UCSD-AML1 (cell line): ENCODE measurements around the gene TYW1.
"Not testable (repeated sequence)": the region's sequence is repeated elsewhere in the genome, so short reads cannot be mapped to it uniquely, and the experiment has no call there.

Experiments used
- DNase-seq: peaks from one replicate; lab custom pipeline; 2025; ENCODE audit not compliant: unreplicated experiment; lab: John Stamatoyannopoulos, UW

Gene TYW1

DNA sequence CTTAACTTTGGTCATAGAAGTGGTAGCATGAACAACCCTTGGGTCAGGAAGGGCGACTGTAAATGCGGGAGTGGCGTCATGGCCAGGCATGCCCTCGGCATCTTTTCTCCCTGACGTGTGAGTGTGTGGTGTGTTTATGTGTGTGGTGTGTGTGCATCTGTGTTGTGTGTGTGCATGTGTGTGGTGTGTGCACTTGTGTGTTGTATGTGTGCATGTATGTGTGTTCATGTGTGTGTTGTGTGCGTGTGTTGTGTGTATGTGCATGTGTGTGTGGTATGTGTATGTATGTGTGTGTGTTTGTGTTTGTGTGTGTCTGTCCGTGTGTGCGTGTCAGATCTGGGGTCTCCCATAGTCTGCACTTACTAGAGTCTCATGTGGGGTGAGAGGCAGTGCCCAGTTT is 192.5 kb downstream of the TYW1 start:
- DNase-seq, result not testable (repeated sequence)

DNA sequence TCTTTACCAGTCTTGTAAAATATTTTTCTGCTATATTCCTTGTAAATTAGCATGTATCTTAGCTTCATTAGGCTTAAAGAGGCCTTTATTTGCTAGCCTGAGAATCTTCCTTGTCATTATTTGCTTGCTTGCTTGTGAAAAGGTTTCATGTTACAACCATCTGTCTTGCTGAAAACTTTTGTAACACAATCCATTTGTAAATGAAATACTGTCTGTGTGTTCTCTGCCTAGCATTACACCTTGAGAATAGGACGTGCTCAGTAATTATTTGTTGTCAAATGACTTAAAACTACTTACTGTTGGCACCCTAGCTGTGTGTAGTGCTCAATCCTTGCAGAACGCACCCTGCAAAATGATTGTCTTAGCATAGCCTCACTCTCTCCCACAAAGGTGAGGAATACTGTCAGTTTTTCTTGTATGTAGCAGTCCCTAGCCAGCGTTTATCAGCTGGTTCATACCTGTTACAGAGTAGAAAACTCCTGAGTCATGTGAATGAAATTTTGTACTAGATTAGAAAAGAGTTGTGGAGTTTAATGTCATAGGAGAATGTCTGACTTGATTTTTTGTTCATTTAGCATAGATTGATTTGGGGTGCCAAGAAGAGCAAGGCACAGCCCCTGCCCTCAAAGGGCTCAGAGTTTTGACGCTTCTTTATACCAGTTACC is 193.3 kb downstream of the TYW1 start:
- not testable (repeated sequence) for DNase-seq

DNA sequence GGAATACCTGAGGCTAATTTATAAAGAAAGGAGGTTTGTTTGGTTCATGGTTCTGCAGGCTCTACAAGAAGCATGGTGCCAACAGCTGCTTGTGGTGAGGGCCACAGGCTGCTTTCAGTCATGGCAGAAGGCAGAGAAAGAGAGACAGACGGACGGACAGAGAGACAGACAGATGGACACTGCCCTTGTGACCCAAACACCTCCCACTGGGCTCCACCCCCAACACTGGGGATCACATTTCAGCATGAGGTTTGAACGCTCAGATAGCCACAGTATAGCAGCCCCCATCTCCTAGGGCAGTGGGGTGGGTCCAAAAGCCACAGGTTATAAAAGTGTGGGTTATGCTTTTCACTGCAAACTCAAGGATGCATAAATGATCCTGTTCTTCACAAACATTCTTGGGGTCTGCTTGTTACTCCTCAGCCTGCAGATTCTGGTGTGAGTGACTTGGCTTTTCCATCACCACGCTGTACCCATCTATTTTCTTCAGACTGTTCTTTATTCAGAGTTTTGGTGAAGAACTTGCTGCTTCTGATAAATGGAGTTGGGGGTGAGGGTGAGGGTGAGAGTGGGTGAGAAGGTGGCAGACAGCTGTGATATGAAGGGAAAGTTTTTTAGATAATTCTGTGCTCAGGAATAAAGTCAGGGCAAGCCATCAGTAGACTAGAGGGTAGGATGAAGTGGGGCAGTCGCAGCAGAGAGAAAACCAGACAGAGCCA is 194.5 kb downstream of the TYW1 start:
- not testable (repeated sequence) for DNase-seq

DNA sequence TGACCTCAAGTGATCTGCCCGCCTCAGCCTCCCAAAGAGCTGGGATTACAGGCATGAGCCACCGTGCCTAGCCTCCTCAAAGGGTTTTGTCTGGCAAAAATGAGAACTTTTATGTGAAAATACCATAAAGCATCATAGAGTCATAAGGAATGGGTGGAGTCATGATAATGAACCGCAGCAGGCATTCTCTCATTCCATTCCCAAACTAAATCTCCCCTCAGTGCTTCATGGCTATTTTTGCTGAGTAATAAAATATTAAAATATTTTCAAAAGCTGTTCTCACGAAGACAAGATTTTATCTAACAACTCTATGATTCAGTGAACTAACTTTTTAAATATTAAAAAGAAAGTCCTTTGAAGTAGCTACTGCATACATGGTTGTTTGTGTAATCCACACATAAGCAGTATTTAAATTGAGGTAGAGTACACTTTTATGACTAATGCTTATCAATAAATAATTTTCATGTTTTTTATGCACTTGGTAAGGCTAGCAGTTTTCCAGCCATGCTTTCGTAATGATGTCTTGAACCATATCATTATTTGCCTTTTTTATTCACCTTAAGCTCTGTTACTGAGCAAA is 195.6 kb downstream of the TYW1 start:
- not testable (repeated sequence) for DNase-seq

DNA sequence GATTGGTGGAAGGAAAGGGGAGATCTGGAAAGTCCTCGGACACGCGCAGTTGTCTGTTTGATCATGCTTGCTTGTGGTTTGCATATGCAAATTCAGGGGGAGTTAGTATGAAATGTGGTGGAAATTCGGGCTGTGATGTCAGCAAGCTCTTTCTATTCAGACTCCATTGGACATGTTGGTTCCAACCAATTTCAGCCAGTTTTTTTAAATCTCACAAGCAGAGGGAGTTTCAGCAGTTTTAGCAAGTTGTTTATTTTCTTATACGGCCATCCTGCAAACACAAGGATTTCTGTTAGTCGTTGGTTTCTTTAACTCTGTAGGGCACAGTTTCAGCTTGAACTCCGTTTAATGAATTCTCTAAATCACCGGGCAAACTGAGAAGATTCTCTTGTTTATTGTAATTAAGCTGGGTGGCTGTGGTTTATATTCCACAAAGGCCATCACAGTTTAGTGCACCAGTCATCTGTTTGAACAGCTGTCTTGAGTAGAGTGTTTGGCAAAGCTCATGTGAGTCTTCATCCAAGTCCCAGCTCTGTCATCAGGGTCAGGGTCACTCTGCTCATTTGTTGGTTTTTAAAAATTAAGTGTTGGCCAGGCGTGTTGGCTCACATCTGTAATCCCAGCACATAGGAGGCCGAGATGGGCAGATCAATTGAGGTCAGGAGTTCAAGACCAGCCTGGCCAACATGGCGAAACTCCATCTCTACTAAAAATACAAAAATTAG is 196.4 kb downstream of the TYW1 start:
- not testable (repeated sequence) for DNase-seq

DNA sequence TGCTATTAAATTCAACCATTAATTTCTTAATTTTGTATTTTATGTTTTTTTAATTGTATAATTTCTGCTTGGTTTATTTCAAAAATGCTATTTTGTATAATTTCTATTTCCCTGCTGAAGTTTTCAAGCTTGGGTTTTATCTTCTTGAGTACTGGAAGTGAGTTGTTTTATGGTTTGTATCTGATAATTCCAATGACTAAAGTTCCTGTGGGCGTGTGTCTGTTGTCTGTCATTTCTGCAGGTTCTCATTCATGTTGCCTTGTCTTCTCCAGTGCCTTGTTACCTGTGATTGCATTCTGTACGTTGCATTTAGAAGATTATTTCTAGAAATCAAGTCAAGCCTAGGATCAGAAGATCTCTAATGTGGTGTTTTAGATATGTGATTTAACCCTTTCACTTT is 199.5 kb downstream of the TYW1 start:
- not testable (repeated sequence) for DNase-seq

DNA sequence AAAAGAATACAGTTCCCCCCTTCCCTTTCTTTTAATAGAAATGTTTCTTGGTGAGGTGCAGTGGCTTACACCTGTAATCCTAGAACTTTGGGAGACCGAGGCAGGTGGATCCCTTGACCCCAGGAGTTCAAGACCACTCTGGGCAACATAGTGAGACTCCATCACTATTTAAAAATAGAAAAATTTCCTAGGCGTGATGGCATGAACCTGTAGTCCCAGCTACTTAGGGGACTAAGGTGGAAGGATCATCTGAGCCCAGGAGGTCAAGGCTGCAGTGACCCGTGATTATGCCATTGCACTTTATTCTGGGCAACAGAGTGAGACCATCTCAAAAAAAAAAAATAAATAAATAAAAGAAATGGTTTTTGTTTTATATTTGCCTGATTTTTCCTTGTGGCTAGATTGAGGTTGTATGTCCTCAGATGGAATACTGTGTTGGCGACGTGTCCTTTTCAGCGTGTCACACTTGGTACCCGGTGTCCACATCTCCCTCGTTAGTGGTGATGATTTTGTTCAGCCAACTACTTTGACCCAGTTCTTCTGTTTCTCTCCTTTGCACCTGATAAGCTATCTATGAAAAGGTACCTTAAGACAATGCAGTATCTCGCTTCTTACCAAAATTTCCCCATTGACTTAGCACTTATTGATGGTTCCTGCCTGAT is 202.4 kb downstream of the TYW1 start:
- not testable (repeated sequence) for DNase-seq

DNA sequence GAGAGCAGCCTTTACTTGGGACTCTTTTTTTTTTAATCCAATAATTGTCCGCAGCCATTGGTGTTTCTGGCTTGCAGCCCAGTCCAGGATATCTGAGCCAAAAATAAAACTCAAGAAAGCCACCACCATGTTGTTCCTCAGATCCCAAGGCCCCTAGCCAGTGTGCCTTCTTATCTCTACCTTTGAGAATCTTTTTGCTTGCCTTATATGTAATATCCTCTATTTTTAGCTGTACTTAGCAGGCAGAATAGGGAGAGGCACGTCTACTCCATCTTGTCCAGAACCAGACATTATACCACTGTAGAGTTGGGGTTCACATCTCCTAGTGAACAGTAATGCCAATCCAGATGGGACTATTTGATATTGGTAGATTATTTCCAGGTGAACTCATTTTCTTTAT is 209.1 kb downstream of the TYW1 start:
- DNase-seq, result not testable (repeated sequence)

DNA sequence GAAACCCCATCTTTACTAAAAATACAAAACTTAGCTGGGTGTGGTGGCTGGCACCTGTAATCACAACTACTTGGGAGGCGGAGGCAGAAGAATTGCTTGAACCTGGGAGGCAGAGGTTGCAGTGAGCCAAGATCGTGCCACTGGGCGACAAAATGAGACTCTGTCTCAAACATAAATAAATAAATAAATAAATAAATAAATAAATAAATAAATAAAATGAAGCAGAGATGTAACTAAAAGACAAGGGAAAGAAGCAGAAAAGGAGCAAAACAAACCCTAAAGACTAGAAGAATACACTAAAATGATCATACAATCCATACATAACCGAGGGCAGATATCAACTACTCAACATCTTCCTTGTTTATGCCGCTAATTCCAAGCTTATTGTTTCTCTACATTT is 209.8 kb downstream of the TYW1 start:
- no peak for DNase-seq

DNA sequence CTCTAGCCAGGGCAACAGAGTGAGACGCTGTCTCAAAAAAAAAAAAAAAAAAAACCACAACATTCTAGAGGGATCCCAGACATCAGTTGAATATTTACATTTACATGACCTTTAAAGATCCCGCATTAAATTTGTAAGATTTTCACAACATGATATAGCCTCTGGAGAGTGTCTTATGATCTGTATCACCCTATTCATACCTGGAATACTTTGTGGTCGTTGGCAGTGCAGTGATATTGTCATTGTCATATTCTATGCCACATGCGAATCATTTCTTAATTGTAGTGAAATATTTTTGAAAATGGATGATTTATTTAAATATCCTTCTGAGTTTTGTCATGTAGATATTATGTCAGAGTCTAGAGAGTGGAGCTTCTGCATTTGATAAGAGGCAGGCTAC is 212.0 kb downstream of the TYW1 start:
- DNase-seq, result not testable (repeated sequence)

DNA sequence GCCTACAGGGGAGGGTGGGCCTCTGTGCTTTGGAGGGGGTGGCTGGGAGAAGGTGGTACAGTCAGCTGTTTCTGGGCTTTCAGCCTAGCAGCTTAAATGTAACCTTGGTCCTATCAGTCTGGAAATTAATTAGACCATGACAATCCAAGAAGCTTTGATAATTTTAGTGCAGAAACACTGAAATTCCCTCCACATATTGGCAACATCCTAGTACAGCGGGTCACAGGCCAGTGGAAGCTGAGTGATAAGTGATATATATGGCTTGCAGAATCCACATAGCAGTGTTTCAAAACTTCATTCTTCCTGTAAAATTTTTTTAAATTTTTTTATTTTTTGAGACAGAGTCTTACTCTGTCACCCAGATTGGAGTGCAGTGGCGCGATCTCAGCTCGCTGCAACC is 212.6 kb downstream of the TYW1 start:
- no peak for DNase-seq

DNA sequence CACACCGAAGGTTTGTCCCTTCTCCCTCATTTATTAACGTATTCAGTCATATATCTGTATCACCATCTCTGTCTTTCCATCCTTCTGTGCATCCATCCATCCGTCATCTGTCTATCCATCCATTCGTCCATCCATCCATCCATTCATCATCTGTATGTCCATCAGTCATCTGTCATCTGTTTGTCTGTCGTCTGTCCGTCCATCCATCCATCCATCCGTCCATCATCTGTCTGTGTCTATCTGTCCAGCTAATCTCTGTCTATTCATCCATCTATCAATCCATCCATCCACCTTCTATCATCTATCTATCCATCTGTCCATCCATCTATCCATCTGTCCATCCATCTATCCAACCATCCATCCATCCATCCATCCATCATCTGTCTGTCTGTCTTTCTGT is 213.9 kb downstream of the TYW1 start:
- DNase-seq, result no peak

DNA sequence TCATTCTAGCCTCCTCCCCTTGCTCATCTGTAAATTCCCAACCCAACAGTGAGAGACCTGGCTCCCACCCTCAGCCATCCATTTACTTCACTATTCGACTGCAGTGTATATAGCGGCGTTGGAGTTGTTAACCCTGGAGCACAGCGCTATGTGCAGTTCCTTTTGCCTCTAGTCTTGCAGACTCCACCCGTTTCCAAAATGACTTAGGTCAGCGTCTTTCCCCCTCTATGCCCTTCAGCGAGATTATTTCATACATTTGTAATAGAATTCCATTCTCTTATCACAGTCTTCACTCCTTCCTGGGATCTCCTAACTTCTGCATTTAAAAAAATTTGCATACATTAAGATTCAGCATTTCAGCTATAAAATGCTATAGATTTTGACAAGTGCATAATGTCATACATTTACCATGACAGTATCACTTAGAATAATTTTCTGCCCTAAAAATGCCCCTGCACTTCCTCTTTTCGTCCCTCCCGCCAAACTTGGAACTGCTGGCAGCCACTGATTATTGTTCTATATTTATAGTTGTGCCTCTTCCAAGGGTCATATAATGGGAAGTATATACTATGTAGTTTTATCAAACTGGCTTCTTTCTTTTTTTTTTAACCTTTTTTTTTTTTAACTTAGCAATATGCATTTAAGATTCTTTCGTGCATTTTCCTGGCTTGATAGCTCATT is 215.2 kb downstream of the TYW1 start:
- not testable (repeated sequence) for DNase-seq

DNA sequence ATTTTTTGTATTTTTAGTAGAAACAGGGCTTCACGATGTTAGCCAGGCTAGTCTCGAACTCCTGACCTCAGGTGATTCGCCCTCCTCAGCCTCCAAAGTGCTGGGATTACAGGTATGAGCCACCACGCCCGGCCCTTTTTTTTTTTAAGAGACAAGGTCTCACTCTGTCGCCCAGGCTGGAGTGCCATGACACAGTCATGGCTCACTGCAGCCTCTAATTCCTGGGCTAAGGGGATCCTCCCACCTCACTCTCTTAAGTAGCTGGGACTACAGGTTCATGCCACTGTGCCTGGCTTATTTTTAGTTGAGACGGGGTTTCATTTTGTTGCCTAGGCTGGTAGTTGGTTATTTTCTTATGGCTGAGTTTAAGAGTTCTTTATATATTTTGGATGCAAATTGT is 216.4 kb downstream of the TYW1 start:
- not testable (repeated sequence) for DNase-seq

DNA sequence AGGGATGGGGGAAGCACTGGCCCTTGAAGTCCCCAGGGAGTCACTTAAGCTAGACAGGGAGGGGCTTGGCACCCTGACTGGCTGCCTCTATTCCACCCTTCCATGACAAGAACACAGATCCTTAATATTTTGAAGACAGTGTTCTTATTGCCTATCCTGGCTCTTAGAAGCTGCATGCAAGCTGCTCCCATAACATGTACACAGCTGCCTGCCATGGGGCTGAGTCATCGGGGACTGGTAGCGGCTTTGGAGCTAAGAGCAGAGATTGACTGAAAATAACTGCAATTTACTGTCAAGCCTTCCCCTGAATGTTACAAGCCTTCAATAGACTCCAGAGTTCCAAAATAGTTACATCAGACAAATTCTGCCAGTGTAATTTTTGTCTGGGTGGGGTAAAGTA is 226.9 kb downstream of the TYW1 start:
- DNase-seq, result not testable (repeated sequence)

DNA sequence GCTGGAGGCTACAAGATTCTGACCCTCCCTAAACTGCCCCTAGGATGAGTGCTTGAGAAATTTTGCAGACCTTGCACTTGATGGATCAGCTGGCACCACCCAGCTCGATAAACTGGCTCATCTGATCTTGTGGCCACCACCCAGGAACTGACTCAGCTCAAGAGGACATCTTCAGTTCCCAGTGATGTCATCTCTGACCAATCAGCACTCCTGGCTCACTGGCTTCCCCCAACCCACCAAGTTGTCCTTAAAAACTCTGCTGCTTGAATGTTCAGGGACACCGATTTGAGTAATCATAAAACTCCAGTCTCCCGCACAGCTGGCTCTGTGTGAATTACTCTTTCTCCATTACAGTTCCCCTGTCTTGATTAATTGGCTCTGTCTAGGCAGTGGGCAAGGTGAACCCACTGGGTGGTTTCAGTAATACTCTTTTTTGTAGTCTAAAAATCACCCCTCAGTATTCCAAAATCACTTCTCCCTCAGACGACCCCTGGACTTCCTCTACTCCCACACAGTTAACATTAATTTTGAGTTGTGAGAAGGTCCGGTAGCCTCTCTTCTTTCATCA is 229.8 kb downstream of the TYW1 start:
- DNase-seq, result not testable (repeated sequence)

DNA sequence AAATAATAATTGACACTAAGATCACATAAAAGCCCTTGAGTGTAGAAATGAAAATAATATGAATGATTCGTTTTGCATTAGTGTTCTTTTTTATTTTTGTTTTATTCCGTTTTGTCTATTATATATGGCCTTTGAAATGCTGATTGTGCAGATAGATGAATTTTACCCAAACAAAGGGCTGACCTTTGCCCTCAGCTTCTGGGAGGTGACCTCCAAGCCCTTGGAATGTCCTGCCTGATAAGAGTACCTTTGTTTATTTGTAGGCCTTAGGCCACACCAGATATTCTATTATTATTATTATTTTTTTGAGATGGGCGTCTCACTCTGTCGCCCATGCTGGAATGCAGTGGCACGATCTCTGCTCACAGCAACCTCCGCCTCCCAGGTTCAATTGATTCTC is 230.3 kb downstream of the TYW1 start:
- not testable (repeated sequence) for DNase-seq

DNA sequence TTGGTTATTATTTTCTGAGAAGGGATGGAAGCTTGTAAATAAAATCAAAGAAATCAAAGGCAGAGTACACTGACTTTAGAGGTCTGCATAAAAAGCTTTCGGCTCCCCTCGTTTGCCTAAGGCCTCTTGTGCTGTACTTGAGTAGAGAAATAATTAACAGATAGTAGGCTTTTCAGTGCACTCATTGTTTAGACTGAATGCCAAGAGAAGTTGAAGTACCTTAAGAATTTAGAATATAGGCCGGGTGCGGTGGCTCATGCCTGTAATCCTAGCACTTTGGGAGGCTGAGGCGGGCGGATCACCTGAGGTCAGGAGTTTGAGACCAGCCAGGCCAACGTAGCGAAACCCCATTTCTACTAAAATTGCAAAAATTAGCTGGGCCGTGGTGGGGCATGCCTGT is 232.4 kb downstream of the TYW1 start:
- not testable (repeated sequence) for DNase-seq

DNA sequence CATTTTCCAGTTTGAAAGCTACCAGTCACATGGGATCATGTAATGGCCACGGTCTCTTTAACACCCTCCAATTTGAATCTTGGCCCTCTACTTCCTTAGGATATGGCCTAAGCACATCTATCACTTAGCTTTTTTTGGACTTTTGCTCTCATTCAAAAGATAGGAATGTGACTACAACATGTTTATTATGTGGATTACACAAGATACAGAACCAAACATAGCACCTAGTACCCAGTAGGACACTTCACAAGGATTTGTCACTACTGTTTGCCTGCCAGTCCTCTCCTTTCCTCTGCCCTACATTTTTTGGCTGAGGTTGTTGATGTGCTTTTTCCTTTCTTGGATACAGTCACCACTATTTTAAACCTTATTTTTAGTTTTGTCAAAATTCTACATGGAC is 233.4 kb downstream of the TYW1 start:
- not testable (repeated sequence) for DNase-seq

DNA sequence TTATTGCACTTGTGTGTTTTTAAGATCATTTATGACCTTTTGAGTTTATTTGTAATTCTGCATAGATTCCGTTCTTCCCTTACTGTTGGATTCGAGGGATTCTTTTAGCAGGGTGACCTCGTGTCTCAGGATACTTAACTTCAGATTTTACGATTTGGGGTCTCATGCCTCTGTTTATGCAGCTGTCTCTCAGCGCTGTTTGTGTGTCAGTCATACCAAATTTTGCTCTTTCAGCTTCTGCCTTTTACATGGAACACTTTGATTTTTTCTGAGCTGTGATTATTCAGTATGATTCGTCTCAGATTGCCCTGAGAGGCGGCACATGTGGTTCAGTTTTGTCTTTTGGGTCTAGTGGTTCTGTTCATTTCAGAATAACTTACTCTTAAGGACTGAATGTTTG is 236.9 kb downstream of the TYW1 start:
- not testable (repeated sequence) for DNase-seq
